HG02623 (cell line): ENCODE measurements around the gene BSPRY.
"Not testable (repeated sequence)": the region's sequence is repeated elsewhere in the genome, so short reads cannot be mapped to it uniquely, and the experiment has no call there.

Experiments
- ATAC-seq: cut with Tn5 transposase; IDR thresholded peaks from one replicate; pipeline ENCODE4 v1.9.1; 2021; ENCODE audit warnings: moderate library complexity; ENCODE audit not compliant: unreplicated experiment

Gene BSPRY

GRCh38 chr9:113390192-113390960 is 41.0 kb downstream of the BSPRY start:
- no peak for ATAC-seq

- no peak for ATAC-seq
Observed at GRCh38 chr9:113391917-113392316, 42.6 kb downstream of the BSPRY start.

GRCh38 chr9:113393281-113393680 is 43.9 kb downstream of the BSPRY start:
- no peak for ATAC-seq

GRCh38 chr9:113395000-113395861 is 45.9 kb downstream of the BSPRY start:
- no peak for ATAC-seq

- no peak for ATAC-seq
Observed at GRCh38 chr9:113397203-113397631, 47.9 kb downstream of the BSPRY start.

- ATAC-seq: no peak
Observed at GRCh38 chr9:113398796-113399195, 49.5 kb downstream of the BSPRY start.

GRCh38 chr9:113399646-113400200 is 50.4 kb downstream of the BSPRY start:
- ATAC-seq: no peak

- ATAC-seq: peak; percentile 97
Observed at GRCh38 chr9:113401027-113401792, 51.9 kb downstream of the BSPRY start, which contains the start of gene ALAD. TSS of gene ALAD (minus strand) at chr9:113401284. CDS start at chr9:113393559, 7,725 bp downstream.

GRCh38 chr9:113403646-113404045 is 54.3 kb downstream of the BSPRY start:
- no peak for ATAC-seq

GRCh38 chr9:113406353-113406752 is 57.0 kb downstream of the BSPRY start:
- not testable (repeated sequence) for ATAC-seq

GRCh38 chr9:113406873-113407511 is 57.7 kb downstream of the BSPRY start:
- ATAC-seq: not testable (repeated sequence)

- ATAC-seq: no peak
Observed at GRCh38 chr9:113409481-113409880, 60.1 kb downstream of the BSPRY start.

- peak; percentile 3 for ATAC-seq
Observed at GRCh38 chr9:113409883-113410206, 60.5 kb downstream of the BSPRY start.

GRCh38 chr9:113410207-113410864 is 61.0 kb downstream of the BSPRY start, which contains the start of the genes C9orf43 and POLE3:
TSS of gene C9orf43 (plus strand) at chr9:113410747. CDS start at chr9:113413494, 2,747 bp downstream.
TSS of gene POLE3 (minus strand) at chr9:113410675. CDS start at chr9:113410293, 382 bp downstream.
- peak; percentile 88 for ATAC-seq

- ATAC-seq: peak; percentile 96
Observed at GRCh38 chr9:113416149-113416721, 66.9 kb downstream of the BSPRY start.

- ATAC-seq: no peak
Observed at GRCh38 chr9:113417370-113417769, 68.0 kb downstream of the BSPRY start.
